ENCODE results near the gene UGT2B10.
"Not testable (repeated sequence)": the region's sequence is repeated elsewhere in the genome, so short reads cannot be mapped to it uniquely, and the experiment has no call there.

The UGT2B10 gene

GRCh38 chr4:68815617-68816409 is at the start of gene UGT2B10:
Gene UGT2B10 (plus strand): TSS chr4:68815994. CDS start chr4:68816020, 26 bp downstream.
- H3K36me3 ChIP-seq (ENCODE audit: insufficient read depth, low read length); H3K9me3 ChIP-seq (ENCODE audit: low read depth, low read length); H3K9ac ChIP-seq (ENCODE audit: insufficient read length); DNase-seq (ENCODE audit: low read depth, low spot score); H3K27ac ChIP-seq; H3K4me3 ChIP-seq: not testable (repeated sequence)

- H3K9ac ChIP-seq (ENCODE audit: insufficient read length); DNase-seq (ENCODE audit: low read depth, low spot score); H3K4me3 ChIP-seq; H3K9me3 ChIP-seq (ENCODE audit: low read depth, low read length); H3K36me3 ChIP-seq (ENCODE audit: insufficient read depth, low read length); H3K27ac ChIP-seq: not testable (repeated sequence)
These were observed 44.0 kb upstream of the UGT2B10 start for GRCh38 chr4:68771836-68772235.

- no peaks in the 10 kb centered on the region for H3K36me3 ChIP-seq (ENCODE audit: insufficient read depth, low read length)
- TF ChIP-seq POLR2AphosphoS5 (IDR thresholded peaks at IDR 0.05; ENCODE audit: borderline replicate concordance, low read depth, low read length) (no peak), EZH2 (IDR thresholded peaks at IDR 0.05) (no peak), FOXP2 (optimal IDR thresholded peaks at IDR 0.05; ENCODE audit: control extremely low read depth, extremely low read length, insufficient read depth) (no peak)
- H3K27ac ChIP-seq, result no peak overlapping the region
- no peaks in the 10 kb centered on the region for H3K9me3 ChIP-seq (ENCODE audit: low read depth, low read length)
- no peak overlapping the region for H3K9ac ChIP-seq (ENCODE audit: insufficient read length)
- DNase-seq (ENCODE audit: low read depth, low spot score), result no peak
- no peak overlapping the region for H3K4me3 ChIP-seq
These were observed 42.1 kb upstream of the UGT2B10 start for GRCh38 chr4:68773699-68774098.

GRCh38 chr4:68780232-68780631 is 35.6 kb upstream of the UGT2B10 start:
- DNase-seq (ENCODE audit: low read depth, low spot score), result no peak
- Histone ChIP-seq H3K36me3 (ENCODE audit: insufficient read depth, low read length) (no peaks in the 10 kb centered on the region), H3K27ac (no peak overlapping the region), H3K9me3 (ENCODE audit: low read depth, low read length) (no peaks in the 10 kb centered on the region), H3K9ac (ENCODE audit: insufficient read length) (no peak overlapping the region), H3K4me3 (no peak overlapping the region)
- no peak for TF ChIP-seq EZH2 (IDR thresholded peaks at IDR 0.05)
- TF ChIP-seq FOXP2 (optimal IDR thresholded peaks at IDR 0.05; ENCODE audit: control extremely low read depth, extremely low read length, insufficient read depth), result no peak
- no peak for TF ChIP-seq POLR2AphosphoS5 (IDR thresholded peaks at IDR 0.05; ENCODE audit: borderline replicate concordance, low read depth, low read length)

GRCh38 chr4:68797048-68797447 is 18.7 kb upstream of the UGT2B10 start:
- Histone ChIP-seq H3K9ac (ENCODE audit: insufficient read length) (no peak overlapping the region), H3K9me3 (ENCODE audit: low read depth, low read length) (no peaks in the 10 kb centered on the region), H3K27ac (peak overlapping the region; percentile 84), H3K4me3 (peak overlapping the region; percentile 28), H3K36me3 (ENCODE audit: insufficient read depth, low read length) (no peaks in the 10 kb centered on the region)
- TF ChIP-seq EZH2 (IDR thresholded peaks at IDR 0.05), result no peak
- no peak for TF ChIP-seq POLR2AphosphoS5 (IDR thresholded peaks at IDR 0.05; ENCODE audit: borderline replicate concordance, low read depth, low read length)
- DNase-seq (ENCODE audit: low read depth, low spot score), result no peak

- Histone ChIP-seq H3K9ac (ENCODE audit: insufficient read length) (no peak overlapping the region), H3K9me3 (ENCODE audit: low read depth, low read length) (no peaks in the 10 kb centered on the region), H3K27ac (peak overlapping the region; percentile 84), H3K4me3 (peak overlapping the region; percentile 28), H3K36me3 (ENCODE audit: insufficient read depth, low read length) (no peaks in the 10 kb centered on the region)
- peak; percentile 0 for DNase-seq (ENCODE audit: low read depth, low spot score)
- no peak for TF ChIP-seq FOXP2 (optimal IDR thresholded peaks at IDR 0.05; ENCODE audit: control extremely low read depth, extremely low read length, insufficient read depth)
- no peak for TF ChIP-seq POLR2AphosphoS5 (IDR thresholded peaks at IDR 0.05; ENCODE audit: borderline replicate concordance, low read depth, low read length)
- TF ChIP-seq EZH2 (IDR thresholded peaks at IDR 0.05), result no peak
These were observed 18.2 kb upstream of the UGT2B10 start for GRCh38 chr4:68797618-68798017.

GRCh38 chr4:68803013-68803412 is 12.8 kb upstream of the UGT2B10 start:
- H3K9ac ChIP-seq (ENCODE audit: insufficient read length), result no peak overlapping the region
- TF ChIP-seq POLR2AphosphoS5 (IDR thresholded peaks at IDR 0.05; ENCODE audit: borderline replicate concordance, low read depth, low read length) (no peak), FOXP2 (optimal IDR thresholded peaks at IDR 0.05; ENCODE audit: control extremely low read depth, extremely low read length, insufficient read depth) (no peak), EZH2 (IDR thresholded peaks at IDR 0.05) (no peak)
- H3K4me3 ChIP-seq, result no peak overlapping the region
- DNase-seq (ENCODE audit: low read depth, low spot score), result no peak
- H3K27ac ChIP-seq, result no peak overlapping the region
- no peaks in the 10 kb centered on the region for H3K9me3 ChIP-seq (ENCODE audit: low read depth, low read length)
- no peaks in the 10 kb centered on the region for H3K36me3 ChIP-seq (ENCODE audit: insufficient read depth, low read length)

- Histone ChIP-seq H3K9me3 (ENCODE audit: low read depth, low read length) (no peaks in the 10 kb centered on the region), H3K27ac (no peak overlapping the region)
These were observed 7.7 kb upstream of the UGT2B10 start for GRCh38 chr4:68808060-68808459.

GRCh38 chr4:68810919-68811318 is 4.9 kb upstream of the UGT2B10 start:
- Histone ChIP-seq H3K9ac (ENCODE audit: insufficient read length) (no peak overlapping the region), H3K27ac (no peak overlapping the region), H3K9me3 (ENCODE audit: low read depth, low read length) (no peaks in the 10 kb centered on the region), H3K36me3 (ENCODE audit: insufficient read depth, low read length) (no peaks in the 10 kb centered on the region), H3K4me3 (no peak overlapping the region)
- DNase-seq (ENCODE audit: low read depth, low spot score), result no peak
- TF ChIP-seq EZH2 (IDR thresholded peaks at IDR 0.05) (no peak), POLR2AphosphoS5 (IDR thresholded peaks at IDR 0.05; ENCODE audit: borderline replicate concordance, low read depth, low read length) (no peak), FOXP2 (optimal IDR thresholded peaks at IDR 0.05; ENCODE audit: control extremely low read depth, extremely low read length, insufficient read depth) (no peak)

More at GRCh38 chr4:68808060-68808459, 7.7 kb upstream of the UGT2B10 start:
- no peak for TF ChIP-seq FOXP2 (optimal IDR thresholded peaks at IDR 0.05; ENCODE audit: control extremely low read depth, extremely low read length, insufficient read depth)
- TF ChIP-seq POLR2AphosphoS5 (IDR thresholded peaks at IDR 0.05; ENCODE audit: borderline replicate concordance, low read depth, low read length), result no peak
- no peak for TF ChIP-seq EZH2 (IDR thresholded peaks at IDR 0.05)
- no peak for DNase-seq (ENCODE audit: low read depth, low spot score)
- no peak overlapping the region for H3K9ac ChIP-seq (ENCODE audit: insufficient read length)
- H3K4me3 ChIP-seq, result no peak overlapping the region
- no peaks in the 10 kb centered on the region for H3K36me3 ChIP-seq (ENCODE audit: insufficient read depth, low read length)

- H3K36me3 ChIP-seq (ENCODE audit: insufficient read depth, low read length); DNase-seq (ENCODE audit: low read depth, low spot score); H3K27ac ChIP-seq; H3K9ac ChIP-seq (ENCODE audit: insufficient read length); H3K9me3 ChIP-seq (ENCODE audit: low read depth, low read length); H3K4me3 ChIP-seq: not testable (repeated sequence)
These were observed 844 bp downstream of the UGT2B10 start for GRCh38 chr4:68816410-68817265.

Measured in SK-N-MC (cell line).